Thyroid gland (tissue), 4 donors: Measurements from ENCODE around the gene RAB11FIP3. TPM values are rescaled to one million over a fixed set of nuclear protein-coding genes. Genes with fewer than 3 reads are reported as not detected.
A peak's percentile ranks its signal among the peaks of the same experiment; 100 is the strongest.

Source experiments
- DNase-seq, 2 donors: peaks; one replicate each; pipeline ENCODE4 v3.0.0-alpha.2; 2019
- H3K27ac ChIP-seq, 3 donors: fragments of 200-600 bp; sonication (generic); 1 replicate in 2 of 3; 2 replicates in 1 of 3; pipeline ENCODE4 v1.5.1; 2016 to 2019; ENCODE audit warnings: mild to moderate bottlenecking in 1 of 3, moderate library complexity in 1 of 3
- H3K27me3 ChIP-seq: fragments of 200-600 bp; sonication (generic); one replicate; pipeline ENCODE4 v1.5.1; 2019
- H3K36me3 ChIP-seq, 2 donors: fragments of 200-600 bp; sonication (generic); one replicate each; pipeline ENCODE4 v1.5.1; 2016 to 2019
- H3K4me1 ChIP-seq, 2 donors: fragments of 200-600 bp; sonication (generic); one replicate each; pipeline ENCODE4 v1.5.1; 2017 to 2019
- H3K4me3 ChIP-seq, 3 donors: fragments of 200-600 bp; sonication (generic); replicated peaks in 1 of 3; 1 replicate in 2 of 3; 2 replicates in 1 of 3; pipeline ENCODE4 v1.5.1; 2016; ENCODE audit warnings: mild to moderate bottlenecking in 1 of 3
- H3K9me3 ChIP-seq: fragments of 200-600 bp; sonication (generic); one replicate; pipeline ENCODE4 v1.5.1; 2017
- CTCF ChIP-seq, 6 experiments: fragments of 200-600 bp in 3 of 6; fragments of 450-650 bp in 3 of 6; sonication (generic) in 3 of 6; IDR thresholded peaks; one replicate each; pipeline ENCODE4 v1.5.1; 2016 to 2019; ENCODE audit warnings: antibody characterized with exemption in 6 of 6, mild to moderate bottlenecking in 2 of 6, inconsistent platforms in 1 of 6, moderate library complexity in 1 of 6
- POLR2A ChIP-seq, 2 donors: fragments of 450-650 bp; IDR thresholded peaks; one replicate each; pipeline ENCODE4 v1.6.1; 2017; ENCODE audit warnings: antibody characterized with exemption in 2 of 2, mild to moderate bottlenecking in 2 of 2, moderate library complexity in 1 of 2
- WGBS, 2 donors: methylation state at CpG; one replicate each; pipeline ENCODE4 v1.1.5; 2017; 5-methylcytosine and 5-hydroxymethylcytosine counted together
- intact Hi-C: fragments of 100-400 bp; cut with DNase I; formaldehyde crosslinking; loops from one replicate; pipeline ENCODE4 v1.15.1; 2023
- total RNA-seq, 4 donors: library from RNA; depleted of rRNA; stranded (reverse); fragments of >200 nt; gene quantifications; one replicate each; pipeline ENCODE4 v1.2.3, GENCODE V29; 2016

Gene RAB11FIP3
- total RNA-seq, 4 donors from 2014 or later: 26.6 to 34.3 (median 28.0) TPM

GRCh38 chr16:564690-565418 is 139.4 kb downstream of the RAB11FIP3 start:
- no peak for TF ChIP-seq CTCF (IDR thresholded peaks at IDR 0.05)
- TF ChIP-seq POLR2A (IDR thresholded peaks at IDR 0.05): no peak
- Histone ChIP-seq H3K4me1 (peaks cover 4 to 31% of the 10 kb centered on the region in 2 donors), H3K27me3 (no peaks in the 10 kb centered on the region), H3K27ac (no peak overlapping the region), H3K4me3 (no peak overlapping the region), H3K36me3 (no peaks in the 10 kb centered on the region), H3K9me3 (no peaks in the 10 kb centered on the region)
- DNase-seq: no peak
- WGBS, 2 donors: 82 to 100% methylated on average over 2 to 19 of the region's 42 CpGs
- intact Hi-C loops: no loop called here

- no peaks in the 10 kb centered on the region for H3K27me3 ChIP-seq
- intact Hi-C loops: no loop called here
Observed at GRCh38 chr16:565419-566330, 140.2 kb downstream of the RAB11FIP3 start.

GRCh38 chr16:566475-567372 is 141.3 kb downstream of the RAB11FIP3 start, which contains the start of gene NHLRC4:
NHLRC4 (plus strand) TSS chr16:567005; CDS start chr16:568048, 1,043 bp downstream.
- Histone ChIP-seq H3K4me1 (peaks cover 7 to 35% of the 10 kb centered on the region in 2 donors), H3K4me3 (no peak within 1 kb of the TSS), H3K27ac (no peak within 1 kb of the TSS), H3K9me3 (no peaks in the 10 kb centered on the region), H3K36me3 (no peaks in the 10 kb centered on the region), H3K27me3 (no peaks in the 10 kb centered on the region)
- 41 to 51% methylated on average over 19 to 20 of the region's 26 CpGs for whole genome bisulfite sequencing, 2 donors
- intact Hi-C loops: no loop called here
- no peak for TF ChIP-seq POLR2A (IDR thresholded peaks at IDR 0.05)
- no peak for TF ChIP-seq CTCF (IDR thresholded peaks at IDR 0.05)
- peak; percentile 30 to 35 for DNase-seq

More at GRCh38 chr16:565419-566330, 140.2 kb downstream of the RAB11FIP3 start:
- Histone ChIP-seq H3K4me1 (peaks cover 6 to 33% of the 10 kb centered on the region in 2 donors), H3K4me3 (no peak overlapping the region), H3K9me3 (no peaks in the 10 kb centered on the region), H3K27ac (no peak overlapping the region), H3K36me3 (no peaks in the 10 kb centered on the region)
- TF ChIP-seq CTCF (IDR thresholded peaks at IDR 0.05) (no peak), POLR2A (IDR thresholded peaks at IDR 0.05) (no peak)
- DNase-seq: peak in 1 of 2 donors; percentile 21
- WGBS, 2 donors: 36 to 40% methylated on average over 10 to 14 of the region's 35 CpGs

- TF ChIP-seq POLR2A (IDR thresholded peaks at IDR 0.05) (no peak), CTCF (IDR thresholded peaks at IDR 0.05) (no peak)
- Histone ChIP-seq H3K27me3 (no peaks in the 10 kb centered on the region), H3K9me3 (no peaks in the 10 kb centered on the region), H3K27ac (no peak overlapping the region), H3K4me3 (no peak overlapping the region), H3K36me3 (no peaks in the 10 kb centered on the region), H3K4me1 (peaks cover 7 to 35% of the 10 kb centered on the region in 2 donors)
- no peak for DNase-seq
- intact Hi-C loops: no loop called here
- 89 to 94% methylated on average over 16 to 25 of the region's 35 CpGs for WGBS, 2 donors
Observed at GRCh38 chr16:567373-568256, 142.2 kb downstream of the RAB11FIP3 start.
